Measurements from ENCODE around the gene WWOX. TPM values are rescaled to one million over a fixed set of nuclear protein-coding genes. Genes with fewer than 3 reads are reported as not detected.

Gene WWOX
- total RNA-seq, 1 donor from 2014 or later: 12.6 TPM

GRCh38 chr16:78092758-78093157 lies 6.7 kb upstream of the WWOX start:
- TF ChIP-seq CTCF (IDR thresholded peaks at IDR 0.05; ENCODE audit: insufficient read depth, low read length, severe bottlenecking): no peak
- no peak for DNase-seq (ENCODE audit: low read depth)
- Histone ChIP-seq H3K36me3 (ENCODE audit: control insufficient read depth, insufficient read depth, low read length) (no peaks in the 10 kb centered on the region), H3K4me3 (ENCODE audit: low read depth, low read length) (no peak overlapping the region), H3K27me3 (ENCODE audit: control insufficient read depth, insufficient read depth, low read length) (no peaks in the 10 kb centered on the region)
- FAIRE-seq: no peak

GRCh38 chr16:78094166-78094565 lies 5.3 kb upstream of the WWOX start:
- FAIRE-seq (no peak), DNase-seq (ENCODE audit: low read depth) (no peak)
- no peak overlapping the region for H3K4me3 ChIP-seq (ENCODE audit: low read depth, low read length)
- no peaks in the 10 kb centered on the region for H3K36me3 ChIP-seq (ENCODE audit: control insufficient read depth, insufficient read depth, low read length)
- TF ChIP-seq CTCF (IDR thresholded peaks at IDR 0.05; ENCODE audit: insufficient read depth, low read length, severe bottlenecking): no peak
- H3K27me3 ChIP-seq (ENCODE audit: control insufficient read depth, insufficient read depth, low read length): no peaks in the 10 kb centered on the region

- FAIRE-seq: peak; percentile 66
- Histone ChIP-seq H3K4me3 (ENCODE audit: low read depth, low read length) (no peak overlapping the region), H3K36me3 (ENCODE audit: control insufficient read depth, insufficient read depth, low read length) (no peaks in the 10 kb centered on the region), H3K27me3 (ENCODE audit: control insufficient read depth, insufficient read depth, low read length) (no peaks in the 10 kb centered on the region)
- no peak for TF ChIP-seq CTCF (IDR thresholded peaks at IDR 0.05; ENCODE audit: insufficient read depth, low read length, severe bottlenecking)
- no peak for DNase-seq (ENCODE audit: low read depth)
Measured at GRCh38 chr16:78094998-78095397, 4.5 kb upstream of the WWOX start.

GRCh38 chr16:78096386-78096785 lies 3.1 kb upstream of the WWOX start:
- FAIRE-seq (no peak), DNase-seq (ENCODE audit: low read depth) (peak; percentile 66)
- no peak for TF ChIP-seq CTCF (IDR thresholded peaks at IDR 0.05; ENCODE audit: insufficient read depth, low read length, severe bottlenecking)

GRCh38 chr16:78097548-78097947 lies 1.9 kb upstream of the WWOX start:
- TF ChIP-seq CTCF (IDR thresholded peaks at IDR 0.05; ENCODE audit: insufficient read depth, low read length, severe bottlenecking): no peak
- Histone ChIP-seq H3K27me3 (ENCODE audit: control insufficient read depth, insufficient read depth, low read length) (no peaks in the 10 kb centered on the region), H3K36me3 (ENCODE audit: control insufficient read depth, insufficient read depth, low read length) (no peaks in the 10 kb centered on the region), H3K4me3 (ENCODE audit: low read depth, low read length) (no peak overlapping the region)
- no peak for FAIRE-seq
- DNase-seq (ENCODE audit: low read depth): peak; percentile 89

More at GRCh38 chr16:78096386-78096785, 3.1 kb upstream of the WWOX start:
- Histone ChIP-seq H3K4me3 (ENCODE audit: low read depth, low read length) (no peak overlapping the region), H3K36me3 (ENCODE audit: control insufficient read depth, insufficient read depth, low read length) (no peaks in the 10 kb centered on the region), H3K27me3 (ENCODE audit: control insufficient read depth, insufficient read depth, low read length) (no peaks in the 10 kb centered on the region)

GRCh38 chr16:78098087-78098486 lies 1.4 kb upstream of the WWOX start:
- FAIRE-seq (no peak), DNase-seq (ENCODE audit: low read depth) (no peak)
- no peaks in the 10 kb centered on the region for H3K36me3 ChIP-seq (ENCODE audit: control insufficient read depth, insufficient read depth, low read length)
- no peaks in the 10 kb centered on the region for H3K27me3 ChIP-seq (ENCODE audit: control insufficient read depth, insufficient read depth, low read length)
- no peak overlapping the region for H3K4me3 ChIP-seq (ENCODE audit: low read depth, low read length)
- TF ChIP-seq CTCF (IDR thresholded peaks at IDR 0.05; ENCODE audit: insufficient read depth, low read length, severe bottlenecking): no peak

Data from bronchial epithelial cell (primary cell).